ENCODE data around the gene CHCT1.
"Not testable (repeated sequence)": the region's sequence is repeated elsewhere in the genome, so short reads cannot be mapped to it uniquely, and the experiment has no call there.

CHCT1 gene

GRCh38 chr17:60422162-60422665, at the start of gene CHCT1:
Gene CHCT1, plus strand, starts transcription at chr17:60422489. Its CDS starts 104 bp downstream, at chr17:60422593.
- no peak for DNase-seq (ENCODE audit: low read depth)

GRCh38 chr17:60372790-60373483, 49.4 kb upstream of the CHCT1 start:
- DNase-seq (ENCODE audit: low read depth), result peak; percentile 34

- not testable (repeated sequence) for DNase-seq (ENCODE audit: low read depth)
Measured at GRCh38 chr17:60378187-60378586, 44.1 kb upstream of the CHCT1 start.

- DNase-seq (ENCODE audit: low read depth), result not testable (repeated sequence)
Measured at GRCh38 chr17:60379461-60379860, 42.8 kb upstream of the CHCT1 start.

GRCh38 chr17:60381958-60382357, 40.3 kb upstream of the CHCT1 start:
- no peak for DNase-seq (ENCODE audit: low read depth)

GRCh38 chr17:60383379-60383778, 38.9 kb upstream of the CHCT1 start:
- DNase-seq (ENCODE audit: low read depth), result no peak

GRCh38 chr17:60384921-60385320, 37.4 kb upstream of the CHCT1 start:
- not testable (repeated sequence) for DNase-seq (ENCODE audit: low read depth)

GRCh38 chr17:60386147-60387058, 35.9 kb upstream of the CHCT1 start:
- DNase-seq (ENCODE audit: low read depth), result no peak

GRCh38 chr17:60387666-60388065, 34.6 kb upstream of the CHCT1 start:
- no peak for DNase-seq (ENCODE audit: low read depth)

GRCh38 chr17:60388742-60389141, 33.5 kb upstream of the CHCT1 start:
- DNase-seq (ENCODE audit: low read depth), result no peak

GRCh38 chr17:60390186-60390585, 32.1 kb upstream of the CHCT1 start:
- DNase-seq (ENCODE audit: low read depth), result no peak

- DNase-seq (ENCODE audit: low read depth), result no peak
Measured at GRCh38 chr17:60390925-60391470, 31.3 kb upstream of the CHCT1 start.

- DNase-seq (ENCODE audit: low read depth), result no peak
Measured at GRCh38 chr17:60391471-60392041, 30.7 kb upstream of the CHCT1 start.

GRCh38 chr17:60392042-60392844, 30.0 kb upstream of the CHCT1 start, which contains the start of gene USP32:
Gene USP32, minus strand, starts transcription at chr17:60392133. Its CDS starts 194 bp downstream, at chr17:60391939.
- peak; percentile 90 for DNase-seq (ENCODE audit: low read depth)

GRCh38 chr17:60392845-60393702, 29.2 kb upstream of the CHCT1 start:
- no peak for DNase-seq (ENCODE audit: low read depth)

- no peak for DNase-seq (ENCODE audit: low read depth)
Measured at GRCh38 chr17:60393840-60394723, 28.2 kb upstream of the CHCT1 start.

- no peak for DNase-seq (ENCODE audit: low read depth)
Measured at GRCh38 chr17:60395508-60396065, 26.7 kb upstream of the CHCT1 start.

- no peak for DNase-seq (ENCODE audit: low read depth)
Measured at GRCh38 chr17:60396412-60396811, 25.9 kb upstream of the CHCT1 start.

Data from GM04503 (cell line).